Trophoblast cell (in vitro differentiated cells and primary cell): Measurements from ENCODE around the gene EIF4EBP2.

Experiments used
- DNase-seq, 2 donors: peaks; one replicate each; pipeline ENCODE4 v3.0.0-alpha.2; 2016
- H2AFZ ChIP-seq: 2 replicates; pipeline ENCODE4 v1.6.1; 2013; ENCODE audit warnings: low read length, moderate library complexity, mild to moderate bottlenecking; ENCODE audit not compliant: insufficient read depth, poor library complexity
- H2AK5ac ChIP-seq: 2 replicates; pipeline ENCODE4 v1.6.1; 2013; ENCODE audit warnings: mild to moderate bottlenecking, low read length
- H2BK120ac ChIP-seq: 2 replicates; pipeline ENCODE4 v1.6.1; 2013; ENCODE audit warnings: low read length, mild to moderate bottlenecking, moderate library complexity; ENCODE audit not compliant: insufficient read depth, poor library complexity
- H2BK12ac ChIP-seq: 2 replicates; pipeline ENCODE4 v1.6.1; 2013; ENCODE audit warnings: mild to moderate bottlenecking, low read length, moderate library complexity
- H2BK5ac ChIP-seq: 2 replicates; pipeline ENCODE4 v1.6.1; 2013; ENCODE audit warnings: low read length, low read depth, moderate library complexity, mild to moderate bottlenecking; ENCODE audit not compliant: poor library complexity
- H3K14ac ChIP-seq: 2 replicates; pipeline ENCODE4 v1.6.1; 2013; ENCODE audit warnings: mild to moderate bottlenecking, low read length
- H3K18ac ChIP-seq: 2 replicates; pipeline ENCODE4 v1.6.1; 2013; ENCODE audit warnings: mild to moderate bottlenecking, low read length
- H3K23ac ChIP-seq: 2 replicates; pipeline ENCODE4 v1.6.1; 2013; ENCODE audit warnings: low read length
- H3K27ac ChIP-seq: 2 replicates; pipeline ENCODE4 v1.5.1; 2013; ENCODE audit warnings: low read depth, mild to moderate bottlenecking, inconsistent platforms, low read length, moderate library complexity
- H3K27me3 ChIP-seq: 2 replicates; pipeline ENCODE4 v1.6.1; 2013; ENCODE audit warnings: inconsistent platforms, mild to moderate bottlenecking, low read length, moderate library complexity; ENCODE audit not compliant: insufficient read depth
- H3K36me3 ChIP-seq, 2 experiments: 1 replicate in 1 of 2; 2 replicates in 1 of 2; pipeline ENCODE4 v1.6.1; 2013; ENCODE audit warnings: low read length in 2 of 2, mild to moderate bottlenecking in 2 of 2, moderate library complexity in 1 of 2; ENCODE audit not compliant: insufficient read depth in 2 of 2, control insufficient read depth in 1 of 2
- H3K4ac ChIP-seq: 2 replicates; pipeline ENCODE4 v1.6.1; 2013; ENCODE audit warnings: low read depth, mild to moderate bottlenecking, low read length, moderate library complexity
- H3K4me1 ChIP-seq, 2 experiments: 1 replicate in 1 of 2; 2 replicates in 1 of 2; pipeline ENCODE4 v1.6.1; 2013; ENCODE audit warnings: low read length in 2 of 2, mild to moderate bottlenecking in 2 of 2, moderate library complexity in 1 of 2; ENCODE audit not compliant: insufficient read depth in 2 of 2, control insufficient read depth in 1 of 2
- H3K4me2 ChIP-seq: 2 replicates; pipeline ENCODE4 v1.6.1; 2013; ENCODE audit warnings: inconsistent platforms, mild to moderate bottlenecking, low read length, moderate library complexity
- H3K4me3 ChIP-seq: 2 replicates; pipeline ENCODE4 v1.5.1; 2013; ENCODE audit warnings: mild to moderate bottlenecking, low read depth, low read length, inconsistent platforms
- H3K79me1 ChIP-seq: one replicate; pipeline ENCODE4 v1.6.1; 2013; ENCODE audit warnings: low read length
- H3K79me2 ChIP-seq: 2 replicates; pipeline ENCODE4 v1.6.1; 2013; ENCODE audit warnings: low read length, mild to moderate bottlenecking; ENCODE audit not compliant: control insufficient read depth, insufficient read depth, poor library complexity
- H3K9ac ChIP-seq: 2 replicates; pipeline ENCODE4 v1.6.1; 2013; ENCODE audit warnings: mild to moderate bottlenecking, low read length
- H3K9me3 ChIP-seq: 2 replicates; pipeline ENCODE4 v1.6.1; 2013; ENCODE audit warnings: low read depth, mild to moderate bottlenecking, control low read depth, inconsistent platforms, low read length; ENCODE audit not compliant: insufficient read depth
- H4K12ac ChIP-seq: 2 replicates; pipeline ENCODE4 v1.6.1; 2013; ENCODE audit warnings: low read depth, mild to moderate bottlenecking, low read length, moderate library complexity
- H4K8ac ChIP-seq: 2 replicates; pipeline ENCODE4 v1.6.1; 2013; ENCODE audit warnings: low read depth, mild to moderate bottlenecking, low read length, moderate library complexity
- H4K91ac ChIP-seq: one replicate; pipeline ENCODE4 v1.6.1; 2013; ENCODE audit warnings: low read depth, mild to moderate bottlenecking, low read length, moderate library complexity
- WGBS: extraction: QIAGEN DNeasy Blood & Tissue Kit; methylation state at CpG from one replicate; pipeline ENCODE4 v1.1.7; 2013; ENCODE audit warnings: missing lambda C conversion rate; ENCODE audit not compliant: insufficient read length, insufficient coverage; ENCODE audit errors: extremely low coverage; 5-methylcytosine and 5-hydroxymethylcytosine counted together

EIF4EBP2 gene

DNA sequence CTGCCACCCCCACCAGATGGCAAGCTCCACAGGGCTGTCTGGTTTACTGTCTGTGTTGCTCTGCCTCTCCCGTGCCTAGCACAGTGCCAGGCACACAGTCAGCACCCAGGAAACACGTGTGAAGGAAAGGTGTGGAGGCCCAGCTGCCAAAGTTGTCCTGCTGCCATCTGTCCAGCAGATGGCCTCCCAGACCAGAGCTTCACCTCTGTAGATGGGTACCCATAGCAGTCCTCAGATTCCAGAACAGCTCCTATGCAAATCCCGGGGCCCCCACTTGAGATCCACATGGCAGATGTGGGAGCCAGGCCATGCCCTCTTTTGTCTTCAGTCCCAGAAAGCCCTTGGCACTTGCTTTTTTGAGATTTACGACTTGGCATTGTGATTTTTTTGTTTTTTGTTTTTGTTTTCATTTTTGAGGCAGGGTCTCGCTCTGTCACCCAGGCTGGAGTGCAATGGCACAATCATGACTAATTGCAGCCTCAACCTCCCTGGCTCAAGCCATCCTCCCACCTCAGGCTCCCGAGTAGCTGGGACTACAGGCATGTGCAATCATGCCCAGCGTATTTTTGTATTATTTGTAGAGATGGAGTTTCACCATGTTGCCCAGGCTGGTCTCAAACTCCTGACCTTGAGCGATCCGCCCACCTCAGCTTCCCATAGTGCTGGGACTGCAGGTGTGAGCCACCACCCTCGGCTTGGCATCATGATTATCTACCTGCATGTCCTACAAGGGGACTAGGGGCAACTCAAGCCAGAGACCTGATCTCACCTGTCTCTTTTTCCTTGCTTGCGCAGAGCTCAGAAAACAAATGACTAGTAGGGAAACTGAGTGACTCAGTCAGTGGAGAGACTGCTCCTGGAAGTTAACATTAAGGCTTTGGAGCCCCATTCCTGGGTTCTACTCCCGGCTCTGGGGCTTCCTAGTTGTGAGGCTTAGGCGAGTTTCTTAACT is 57.7 kb downstream of the EIF4EBP2 start:
- no peak overlapping the region for H3K9ac ChIP-seq
- H2BK5ac ChIP-seq: no peak overlapping the region
- H2BK120ac ChIP-seq: no peak overlapping the region
- no peak overlapping the region for H3K4ac ChIP-seq
- H3K27me3 ChIP-seq: peaks cover 23% of the 10 kb centered on the region
- WGBS: no CpG with 5 or more reads among the region's 13 CpGs
- H4K8ac ChIP-seq: no peak overlapping the region
- no peaks in the 10 kb centered on the region for H3K79me2 ChIP-seq
- no peak overlapping the region for H3K27ac ChIP-seq
- no peaks in the 10 kb centered on the region for H3K79me1 ChIP-seq
- no peak overlapping the region for H2AFZ ChIP-seq
- H3K4me3 ChIP-seq: no peak overlapping the region
- H3K14ac ChIP-seq: no peak overlapping the region
- DNase-seq: peak; percentile 45 to 67
- no peak overlapping the region for H3K4me2 ChIP-seq
- no peak overlapping the region for H3K18ac ChIP-seq
- peaks cover 7 to 9% of the 10 kb centered on the region in 2 experiments for H3K4me1 ChIP-seq
- no peak overlapping the region for H2AK5ac ChIP-seq
- no peak overlapping the region for H4K91ac ChIP-seq
- H2BK12ac ChIP-seq: no peak overlapping the region
- peaks cover 7% of the 10 kb centered on the region for H3K9me3 ChIP-seq
- no peak overlapping the region for H3K23ac ChIP-seq
- no peaks in the 10 kb centered on the region for H3K36me3 ChIP-seq
- no peak overlapping the region for H4K12ac ChIP-seq

DNA sequence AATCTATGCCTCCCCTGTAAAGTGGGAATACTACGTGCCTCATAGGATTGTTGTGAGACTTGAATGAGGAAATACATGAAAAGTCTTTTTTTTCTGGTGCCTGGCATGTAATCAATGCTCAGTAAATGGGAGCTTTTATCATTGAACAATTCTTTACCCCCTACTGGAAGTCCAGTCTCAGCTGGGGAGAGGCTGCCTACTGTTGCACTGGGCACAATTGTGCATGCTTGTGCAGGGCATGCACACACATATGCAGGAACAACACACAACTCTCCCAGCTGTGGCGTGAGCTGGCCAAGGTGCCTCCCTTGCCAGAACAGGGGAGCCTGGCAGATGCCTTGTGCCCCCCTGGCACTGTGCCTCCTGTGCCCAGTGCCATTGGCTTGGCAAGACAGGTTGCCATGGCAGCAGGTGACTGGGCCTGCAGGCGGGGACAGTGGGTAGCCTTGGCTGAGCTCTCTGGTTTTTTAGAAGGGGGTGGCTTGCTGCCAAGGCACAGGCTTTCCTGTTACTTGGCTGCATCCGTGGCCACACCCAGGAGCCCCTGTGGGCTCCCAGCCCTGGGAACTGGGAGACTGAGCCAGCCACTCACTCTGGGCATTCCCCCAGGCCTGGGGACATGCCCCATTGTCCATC is 58.5 kb downstream of the EIF4EBP2 start:
- Histone ChIP-seq H4K12ac (no peak overlapping the region), H3K18ac (no peak overlapping the region), H4K8ac (no peak overlapping the region), H3K14ac (no peak overlapping the region), H3K4me3 (no peak overlapping the region), H3K4ac (no peak overlapping the region), H3K27me3 (peaks cover 20% of the 10 kb centered on the region), H2AK5ac (no peak overlapping the region), H4K91ac (no peak overlapping the region), H3K23ac (no peak overlapping the region), H3K9me3 (peaks cover 6% of the 10 kb centered on the region), H3K9ac (no peak overlapping the region), H3K36me3 (no peaks in the 10 kb centered on the region), H2BK5ac (no peak overlapping the region), H2AFZ (no peak overlapping the region), H3K79me2 (no peaks in the 10 kb centered on the region), H3K4me1 (peaks cover 7 to 9% of the 10 kb centered on the region in 2 experiments), H3K27ac (no peak overlapping the region), H3K79me1 (no peaks in the 10 kb centered on the region), H3K4me2 (no peak overlapping the region), H2BK12ac (no peak overlapping the region), H2BK120ac (no peak overlapping the region)
- no peak for DNase-seq
- no CpG with 5 or more reads among the region's 4 CpGs for WGBS

- Histone ChIP-seq H4K8ac (no peak overlapping the region), H2BK12ac (no peak overlapping the region), H3K4me1 (no peaks in the 10 kb centered on the region), H3K79me2 (no peaks in the 10 kb centered on the region), H3K9me3 (peaks cover 1% of the 10 kb centered on the region), H3K18ac (no peak overlapping the region), H3K27ac (no peak overlapping the region), H3K79me1 (no peaks in the 10 kb centered on the region), H3K36me3 (no peaks in the 10 kb centered on the region), H3K9ac (no peak overlapping the region), H2AFZ (no peak overlapping the region), H3K14ac (no peak overlapping the region), H4K91ac (no peak overlapping the region), H3K4me2 (no peak overlapping the region), H3K23ac (no peak overlapping the region), H2AK5ac (no peak overlapping the region), H2BK120ac (no peak overlapping the region), H2BK5ac (no peak overlapping the region), H4K12ac (no peak overlapping the region), H3K4me3 (no peak overlapping the region), H3K27me3 (no peaks in the 10 kb centered on the region), H3K4ac (no peak overlapping the region)
- no peak for DNase-seq
- WGBS: no CpG with 5 or more reads among the region's 4 CpGs
Measured at GRCh38 chr10:70465278-70465677, 61.3 kb downstream of the EIF4EBP2 start.

- H3K27me3 ChIP-seq: no peaks in the 10 kb centered on the region
- no peak overlapping the region for H3K23ac ChIP-seq
- peaks cover 1% of the 10 kb centered on the region for H3K9me3 ChIP-seq
- H3K14ac ChIP-seq: no peak overlapping the region
- no peak overlapping the region for H4K8ac ChIP-seq
- no peak overlapping the region for H4K91ac ChIP-seq
- no peak overlapping the region for H3K27ac ChIP-seq
- H2BK12ac ChIP-seq: no peak overlapping the region
- no peak overlapping the region for H3K4me2 ChIP-seq
- no peak overlapping the region for H3K18ac ChIP-seq
- no peak overlapping the region for H2BK5ac ChIP-seq
- no peak overlapping the region for H3K9ac ChIP-seq
- no peak overlapping the region for H2AFZ ChIP-seq
- H4K12ac ChIP-seq: no peak overlapping the region
- no peak for DNase-seq
- no peaks in the 10 kb centered on the region for H3K4me1 ChIP-seq
- H3K4ac ChIP-seq: no peak overlapping the region
- no peak overlapping the region for H3K4me3 ChIP-seq
- H2BK120ac ChIP-seq: no peak overlapping the region
- H3K79me2 ChIP-seq: no peaks in the 10 kb centered on the region
- H2AK5ac ChIP-seq: no peak overlapping the region
- no peaks in the 10 kb centered on the region for H3K36me3 ChIP-seq
- no CpG with 5 or more reads among the region's 2 CpGs for WGBS
- H3K79me1 ChIP-seq: no peaks in the 10 kb centered on the region
Measured at GRCh38 chr10:70465832-70466231, 61.9 kb downstream of the EIF4EBP2 start.
